ENCODE results near the gene ADIPOQ.

DNA sequence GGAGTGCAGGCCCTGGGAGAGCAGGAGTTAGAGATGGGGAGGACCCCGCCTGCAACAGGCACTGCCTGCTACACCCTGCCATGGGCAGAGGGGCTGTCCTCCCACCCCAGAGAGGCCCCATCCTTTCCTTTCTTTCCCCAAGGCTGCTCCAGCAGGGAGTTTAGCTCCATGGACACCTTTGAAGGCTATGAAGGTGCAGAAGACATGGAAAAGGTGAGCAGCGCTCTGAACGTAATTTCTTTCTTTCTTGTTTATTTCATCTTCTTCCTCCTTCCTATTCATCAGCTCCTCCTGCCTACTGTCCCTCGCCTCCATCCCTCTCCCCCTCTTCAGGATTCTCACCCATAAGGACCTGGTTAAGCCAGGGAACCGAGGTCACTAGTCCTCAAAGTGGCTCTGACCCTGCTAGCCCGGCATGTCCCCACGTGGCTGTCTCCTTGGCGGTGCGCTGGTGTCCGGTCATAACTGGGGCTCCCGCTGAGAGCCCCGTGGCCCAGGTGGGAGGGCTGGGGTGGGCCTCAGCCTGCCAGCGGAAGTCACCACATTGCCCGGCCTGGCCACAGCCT is 16.0 kb upstream of the ADIPOQ start:
- TF ChIP-seq, protein P1, sequence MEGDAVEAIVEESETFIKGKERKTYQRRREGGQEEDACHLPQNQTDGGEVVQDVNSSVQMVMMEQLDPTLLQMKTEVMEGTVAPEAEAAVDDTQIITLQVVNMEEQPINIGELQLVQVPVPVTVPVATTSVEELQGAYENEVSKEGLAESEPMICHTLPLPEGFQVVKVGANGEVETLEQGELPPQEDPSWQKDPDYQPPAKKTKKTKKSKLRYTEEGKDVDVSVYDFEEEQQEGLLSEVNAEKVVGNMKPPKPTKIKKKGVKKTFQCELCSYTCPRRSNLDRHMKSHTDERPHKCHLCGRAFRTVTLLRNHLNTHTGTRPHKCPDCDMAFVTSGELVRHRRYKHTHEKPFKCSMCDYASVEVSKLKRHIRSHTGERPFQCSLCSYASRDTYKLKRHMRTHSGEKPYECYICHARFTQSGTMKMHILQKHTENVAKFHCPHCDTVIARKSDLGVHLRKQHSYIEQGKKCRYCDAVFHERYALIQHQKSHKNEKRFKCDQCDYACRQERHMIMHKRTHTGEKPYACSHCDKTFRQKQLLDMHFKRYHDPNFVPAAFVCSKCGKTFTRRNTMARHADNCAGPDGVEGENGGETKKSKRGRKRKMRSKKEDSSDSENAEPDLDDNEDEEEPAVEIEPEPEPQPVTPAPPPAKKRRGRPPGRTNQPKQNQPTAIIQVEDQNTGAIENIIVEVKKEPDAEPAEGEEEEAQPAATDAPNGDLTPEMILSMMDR (IDR thresholded peaks at IDR 0.05), result no peak
- TF ChIP-seq POLR2A (IDR thresholded peaks at IDR 0.05), result no peak

Data from thyroid gland (tissue), 4 donors.